Medulla oblongata (tissue), 1 donor: ENCODE measurements around the gene PRAMEF18.
"Not testable (repeated sequence)": the region's sequence is repeated elsewhere in the genome, so short reads cannot be mapped to it uniquely, and the experiment has no call there.

Experiments used
- DNase-seq: peaks from one replicate; pipeline ENCODE4 v3.0.0-alpha.2; 2015; ENCODE audit errors: extremely low spot score

The PRAMEF18 gene, protein sequence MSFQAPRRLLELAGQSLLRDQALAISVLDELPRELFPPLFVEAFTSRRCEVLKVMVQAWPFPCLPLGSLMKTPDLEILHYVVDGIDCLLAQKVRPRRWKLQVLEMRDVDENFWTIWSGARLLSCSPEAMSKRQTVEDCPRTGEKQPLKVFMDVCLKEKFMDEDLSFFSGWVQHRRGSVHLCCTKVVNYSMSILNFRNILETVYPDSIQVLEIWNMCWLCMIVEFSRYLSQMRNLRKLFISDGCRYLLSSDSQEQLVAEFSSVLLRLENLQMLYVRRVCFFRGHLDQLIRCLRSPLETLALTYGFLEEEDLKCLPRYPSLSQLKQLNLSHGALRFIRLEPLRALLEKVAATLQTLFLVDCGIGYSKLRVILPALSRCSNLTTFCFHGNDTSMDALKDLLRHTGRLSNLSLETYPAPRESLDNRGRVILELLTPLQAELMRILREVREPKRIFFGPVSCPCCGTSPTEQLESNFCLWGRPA

DNA sequence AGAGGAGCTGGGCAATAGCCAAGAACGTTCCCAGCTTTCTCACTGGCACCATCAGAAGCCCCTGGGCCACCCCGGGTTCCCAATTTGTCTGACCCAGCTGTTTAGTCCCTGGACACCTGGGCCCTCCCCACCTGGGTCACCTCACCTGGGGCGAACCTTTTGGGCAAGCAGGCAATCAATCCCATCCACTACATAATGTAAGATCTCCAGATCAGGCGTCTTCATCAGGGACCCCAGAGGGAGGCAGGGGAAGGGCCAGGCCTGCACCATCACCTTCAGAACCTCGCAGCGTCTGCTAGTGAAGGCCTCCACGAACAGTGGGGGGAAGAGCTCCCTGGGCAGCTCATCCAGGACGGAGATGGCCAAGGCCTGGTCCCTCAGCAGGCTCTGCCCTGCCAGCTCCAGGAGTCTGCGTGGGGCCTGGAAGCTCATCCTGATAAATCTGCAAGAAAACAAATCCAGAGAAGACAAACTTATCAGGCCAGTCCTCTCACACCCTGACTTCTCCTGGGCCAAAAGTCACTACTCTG lies at the start of gene PRAMEF18:
Gene PRAMEF18, minus strand, starts transcription at position 480 of the 530 bp plus-strand sequence. Its CDS starts 48 bp downstream, at position 432.
- not testable (repeated sequence) for DNase-seq

DNA sequence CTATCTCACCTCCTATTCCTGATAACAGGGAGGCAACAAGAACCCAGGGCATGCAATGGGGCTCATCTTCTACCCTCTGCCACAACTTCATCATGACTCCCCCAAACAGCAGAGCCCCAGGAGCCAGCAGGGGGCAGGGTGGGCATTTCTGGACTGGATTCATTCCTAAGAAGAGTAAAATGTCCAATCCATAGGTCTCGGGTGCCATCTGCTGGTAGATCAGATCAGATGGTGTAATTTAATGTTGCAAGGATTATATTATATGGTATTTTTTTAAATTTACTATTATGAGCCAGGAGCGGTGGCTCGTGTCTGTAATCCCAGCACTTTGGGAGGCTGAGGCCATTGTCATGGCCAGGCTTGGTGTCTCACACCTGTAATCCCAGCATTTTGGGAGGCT lies 39.2 kb upstream of the PRAMEF18 start:
- not testable (repeated sequence) for DNase-seq

DNA sequence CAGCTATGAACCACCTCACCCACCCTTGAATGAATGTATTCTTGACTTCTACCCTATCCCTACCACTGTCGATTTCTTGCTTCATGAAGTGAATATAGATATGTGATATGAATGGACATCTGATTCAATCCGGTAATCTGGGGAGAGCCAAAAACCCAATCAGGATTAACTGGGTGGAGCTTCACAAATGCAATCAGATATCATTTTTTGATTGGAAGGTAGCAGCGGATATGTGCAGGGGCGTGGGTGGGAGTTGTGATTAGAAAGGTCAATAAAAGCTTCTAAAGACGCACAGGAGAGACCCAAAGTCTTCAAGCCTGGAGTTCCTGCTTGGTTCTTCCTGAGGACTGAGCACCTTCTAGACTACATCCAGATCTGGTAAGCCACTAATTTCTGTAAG lies 27.9 kb upstream of the PRAMEF18 start, which contains the start of gene PRAMEF5:
Gene PRAMEF5, plus strand, starts transcription at position 301 of the 400 bp plus-strand sequence. CDS start 5,071 bp downstream, outside the sequence.
- not testable (repeated sequence) for DNase-seq

DNA sequence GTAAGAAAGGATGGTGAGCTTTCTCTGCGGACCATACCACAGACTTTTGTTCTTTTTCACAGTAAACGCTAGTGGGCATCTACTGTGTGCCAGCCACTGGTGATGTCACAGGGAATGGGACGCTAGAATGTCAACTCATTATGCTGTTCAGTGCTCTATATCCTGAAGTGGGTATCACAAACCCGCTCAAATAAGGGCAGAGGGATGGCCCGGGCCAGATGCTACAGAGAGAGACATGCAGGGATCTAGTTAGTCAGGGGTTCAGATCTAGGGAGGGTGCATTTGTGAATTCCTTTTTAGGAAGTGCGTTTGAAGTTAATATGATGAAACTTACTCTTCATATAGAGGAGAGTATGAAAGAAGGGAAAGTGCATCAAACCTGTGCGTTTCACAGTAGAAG lies 21.2 kb upstream of the PRAMEF18 start:
- not testable (repeated sequence) for DNase-seq

DNA sequence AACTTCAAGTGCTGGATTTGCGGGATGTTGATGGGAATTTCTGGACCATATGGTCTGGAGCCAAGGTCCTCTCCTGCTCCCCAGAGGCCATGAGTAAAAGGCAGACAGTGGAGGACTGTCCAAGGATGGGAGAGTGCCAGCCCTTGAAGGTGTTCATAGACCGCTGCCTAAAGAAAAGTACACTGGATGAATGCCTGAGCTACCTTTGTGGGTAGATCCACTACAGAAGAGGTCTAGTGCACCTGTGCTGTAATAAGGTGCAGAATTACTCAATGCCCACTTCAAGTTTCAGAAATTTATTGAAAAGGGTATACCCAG lies 20.6 kb upstream of the PRAMEF18 start:
- DNase-seq, result not testable (repeated sequence)

DNA sequence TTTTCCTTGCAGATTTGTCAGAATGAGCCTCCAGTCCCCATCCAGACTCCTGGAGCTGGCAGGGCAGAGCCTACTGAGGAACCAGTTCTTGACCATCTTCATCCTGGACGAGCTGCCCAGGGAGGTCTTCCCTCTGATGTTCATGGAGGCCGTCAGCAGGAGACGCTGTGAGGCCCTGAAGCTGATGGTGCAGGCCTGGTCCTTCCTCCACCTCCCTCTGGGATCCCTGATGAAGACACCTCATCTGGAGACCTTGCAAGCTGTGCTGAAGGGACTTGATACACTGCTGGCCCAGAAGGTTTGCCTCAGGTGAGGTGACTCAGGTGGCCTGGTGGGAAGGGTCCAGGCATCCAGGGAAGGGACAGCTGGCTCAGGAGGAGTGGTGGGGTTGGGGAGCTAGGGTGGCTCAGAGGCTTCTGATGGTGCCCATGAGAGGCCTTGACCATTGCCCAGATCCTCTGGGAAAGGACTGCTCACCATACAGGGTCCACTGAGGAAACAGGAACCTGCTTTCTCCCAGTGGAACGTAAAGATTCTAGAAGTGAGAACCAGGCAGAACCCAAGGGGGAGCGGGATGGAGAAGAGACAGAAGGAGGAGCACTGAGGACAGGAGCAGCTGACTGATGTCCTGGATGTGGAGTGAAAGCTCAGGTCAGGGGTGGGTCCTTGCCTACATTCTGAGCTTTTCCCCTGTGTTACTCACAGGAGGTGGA lies 20.0 kb upstream of the PRAMEF18 start:
- not testable (repeated sequence) for DNase-seq

DNA sequence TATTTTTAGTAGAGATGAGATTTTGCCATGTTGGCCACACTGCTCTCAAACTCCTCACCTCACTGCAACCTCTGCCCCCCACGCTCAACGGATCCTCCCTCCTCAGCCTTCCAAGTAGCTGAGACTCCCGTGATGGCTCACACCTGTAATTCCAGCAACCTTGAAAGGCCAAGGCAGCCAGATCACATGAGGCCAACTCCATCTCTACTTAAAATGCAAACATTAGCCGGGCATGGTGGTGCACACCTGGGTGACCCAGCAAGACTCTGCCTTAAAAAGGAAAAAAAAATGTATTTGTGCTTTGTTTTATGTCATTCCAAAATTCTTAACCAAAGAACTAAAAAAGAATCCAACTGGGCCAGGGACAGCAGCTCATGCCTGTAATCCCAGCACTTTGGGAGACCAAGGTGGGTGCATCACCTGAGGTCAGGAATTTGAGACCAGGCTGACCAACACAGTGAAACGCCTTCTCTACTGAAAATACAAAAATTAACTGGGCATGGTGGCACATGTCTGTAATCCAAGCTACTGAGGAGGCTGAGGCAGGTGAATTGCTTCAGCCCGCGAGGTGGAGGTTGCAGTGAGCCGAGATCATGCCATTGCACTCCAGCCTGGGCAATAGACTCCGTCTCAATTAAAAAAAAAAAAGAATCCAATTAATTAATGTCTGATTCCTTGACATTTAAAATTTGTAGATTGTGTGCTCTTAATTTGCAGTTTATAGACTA lies 17.7 kb upstream of the PRAMEF18 start:
- not testable (repeated sequence) for DNase-seq

DNA sequence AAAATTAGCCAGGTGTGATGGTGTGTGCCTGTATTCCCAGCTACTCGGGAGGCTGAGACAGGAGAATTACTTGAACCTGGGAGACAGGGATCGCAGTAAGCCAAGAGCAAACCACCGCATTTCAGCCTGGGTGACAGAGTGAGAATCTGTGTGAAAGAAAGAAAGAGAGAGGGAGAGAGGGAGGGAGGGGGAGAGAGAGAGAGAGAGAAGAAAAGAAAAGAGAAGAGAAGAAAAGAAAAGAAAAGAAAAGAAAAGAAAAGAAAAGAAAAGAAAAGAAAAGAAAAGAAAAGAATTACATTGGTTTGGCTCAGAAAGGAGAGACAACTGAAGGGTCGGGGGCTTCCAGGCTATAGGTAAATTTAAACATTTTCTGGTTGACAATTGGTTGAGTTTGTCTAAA lies 13.7 kb upstream of the PRAMEF18 start:
- DNase-seq, result not testable (repeated sequence)

DNA sequence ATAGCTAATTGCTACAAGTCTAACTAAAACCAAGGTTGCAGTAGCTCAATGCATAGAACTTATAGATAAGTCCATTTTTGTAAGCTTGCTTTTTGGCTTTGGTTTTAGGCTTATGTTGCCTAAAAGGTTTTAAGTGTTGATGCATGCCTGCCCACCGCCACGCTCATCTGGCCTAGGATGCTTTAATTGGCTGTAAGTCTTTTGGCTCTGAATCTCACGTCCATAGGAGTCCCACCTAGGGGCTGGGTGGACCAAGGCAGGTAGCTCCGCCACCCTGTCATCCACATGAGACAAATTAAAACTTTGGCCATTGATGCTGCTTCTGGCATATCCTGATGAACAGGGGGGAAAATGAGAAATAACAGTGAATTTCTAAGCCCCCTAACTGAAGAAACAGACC lies 11.6 kb upstream of the PRAMEF18 start:
- not testable (repeated sequence) for DNase-seq

DNA sequence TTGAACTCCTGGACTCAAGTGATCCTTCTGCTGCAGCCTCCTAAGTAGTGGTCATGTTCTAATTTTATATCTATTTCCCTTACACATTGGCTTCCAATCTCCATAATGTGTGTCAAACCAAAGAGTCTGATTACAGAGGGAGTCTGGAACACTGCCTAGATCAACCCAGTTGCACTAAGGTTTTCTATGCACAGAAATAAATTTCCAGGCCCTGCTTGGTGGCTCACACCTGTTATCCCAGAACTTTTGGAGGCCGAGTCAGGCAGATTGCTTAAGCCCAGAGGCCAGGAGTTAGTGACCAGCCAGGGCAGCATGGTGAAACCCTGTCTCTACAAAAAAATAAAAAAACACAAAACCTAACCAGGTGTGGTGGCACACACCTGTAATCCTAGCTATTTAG lies 8.1 kb upstream of the PRAMEF18 start:
- not testable (repeated sequence) for DNase-seq

DNA sequence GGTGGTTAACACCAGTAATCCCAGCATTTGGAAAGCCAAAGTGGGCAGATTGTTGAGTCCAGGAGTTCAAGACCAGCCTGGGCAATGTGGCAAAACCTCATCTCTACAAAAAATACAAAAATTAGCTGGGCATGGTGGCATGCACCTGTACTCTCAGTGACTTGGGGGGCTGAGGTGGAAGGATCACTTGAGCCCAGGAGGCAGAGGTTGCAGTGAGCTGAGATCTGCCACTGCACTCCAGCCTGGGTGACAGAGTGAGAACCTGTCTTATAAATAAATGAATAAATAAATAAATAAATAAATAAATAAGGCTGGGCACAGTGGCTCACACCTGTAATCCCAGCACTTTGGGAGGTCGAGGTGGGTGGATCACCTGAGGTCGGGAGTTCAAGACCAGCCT lies 6.1 kb upstream of the PRAMEF18 start:
- not testable (repeated sequence) for DNase-seq

DNA sequence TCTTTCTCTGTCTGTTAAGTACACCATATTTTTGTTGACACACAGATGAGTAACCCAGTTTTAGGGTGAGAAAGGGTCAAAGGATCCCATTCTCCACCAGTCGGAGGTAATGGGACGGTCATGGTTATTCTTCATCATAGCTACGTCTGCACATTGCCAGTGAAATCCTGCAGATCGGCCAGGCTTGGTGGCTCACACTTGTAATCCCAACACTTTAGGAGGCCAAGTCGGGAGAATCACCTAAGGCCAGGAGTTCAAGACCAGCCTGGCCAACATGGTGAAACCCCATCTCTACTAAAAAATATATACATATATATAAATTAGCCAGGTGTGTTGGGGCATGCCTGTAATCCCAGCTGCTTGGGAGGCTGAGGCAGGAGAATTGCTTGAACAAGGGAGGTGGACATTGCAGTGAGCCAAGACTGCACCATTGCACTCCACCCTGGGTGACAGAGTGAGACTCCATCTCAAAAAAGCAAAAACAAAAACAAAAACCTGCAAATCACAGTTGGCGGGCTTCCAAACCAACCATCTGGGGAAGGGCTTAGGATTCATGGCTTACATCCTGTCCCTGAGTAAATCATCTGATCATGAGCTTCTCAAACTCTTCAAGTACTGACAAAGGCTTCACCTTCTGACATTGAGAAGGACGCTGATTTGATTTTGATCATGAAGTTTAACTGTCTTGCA lies 5.3 kb upstream of the PRAMEF18 start:
- not testable (repeated sequence) for DNase-seq

DNA sequence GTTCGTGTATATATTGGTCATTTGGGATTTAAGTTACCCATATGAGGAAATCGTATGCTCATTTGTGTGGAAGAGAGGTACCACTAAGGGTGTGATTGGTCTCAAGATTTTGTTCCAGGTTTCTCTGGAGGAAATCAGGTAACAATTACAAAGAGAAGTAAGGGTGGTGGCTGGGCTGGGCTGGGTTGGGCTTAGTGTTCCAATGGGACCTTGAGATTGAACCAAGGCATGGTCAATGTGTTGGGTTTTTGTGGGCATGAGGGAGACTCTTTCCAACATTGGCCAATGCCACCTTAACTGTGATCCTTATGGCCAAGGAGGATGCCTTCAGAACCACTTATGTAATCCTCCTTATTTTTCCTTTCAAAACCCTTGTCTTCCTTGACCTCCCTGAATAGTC lies 4.6 kb upstream of the PRAMEF18 start:
- not testable (repeated sequence) for DNase-seq

DNA sequence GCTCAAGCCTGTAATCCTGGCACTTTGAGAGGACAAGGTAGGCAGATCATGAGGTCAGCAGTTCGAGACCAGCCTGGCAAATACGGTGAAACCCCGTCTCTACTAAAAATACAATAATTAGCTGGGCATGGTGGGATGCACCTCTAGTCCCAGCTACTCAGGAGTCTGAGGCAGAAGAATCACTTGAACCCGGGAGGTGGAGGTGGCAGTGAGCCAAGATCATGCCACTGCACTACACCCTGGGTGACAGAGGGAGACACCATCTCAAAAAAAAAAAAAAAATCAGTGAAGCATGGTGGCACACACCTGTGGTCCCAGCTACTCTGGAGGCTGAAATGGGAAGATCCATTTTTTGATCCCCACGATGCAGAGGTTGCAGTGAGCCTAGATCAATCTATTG lies 4.1 kb upstream of the PRAMEF18 start:
- not testable (repeated sequence) for DNase-seq

DNA sequence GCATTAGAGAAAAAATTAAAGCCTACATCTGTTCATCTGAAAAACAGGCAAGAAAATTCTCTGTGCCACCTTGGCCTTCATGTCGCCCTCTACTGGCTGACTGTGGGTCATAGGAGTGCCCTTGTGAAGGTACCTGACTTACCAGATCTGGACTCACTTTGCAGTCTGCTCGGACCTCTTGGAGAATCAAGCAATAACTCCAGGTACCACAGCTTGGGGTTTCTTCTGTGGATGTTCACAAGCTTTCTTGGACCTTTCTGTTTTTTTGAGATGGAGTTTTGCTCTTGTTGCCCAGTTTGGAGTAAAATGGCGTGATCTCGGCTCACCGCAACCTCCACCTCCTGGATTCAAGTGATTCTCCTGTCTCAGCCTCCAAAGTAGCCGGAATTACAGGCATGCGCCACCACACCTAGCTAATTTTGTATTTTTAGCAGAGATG lies 2.4 kb upstream of the PRAMEF18 start:
- no peak for DNase-seq

DNA sequence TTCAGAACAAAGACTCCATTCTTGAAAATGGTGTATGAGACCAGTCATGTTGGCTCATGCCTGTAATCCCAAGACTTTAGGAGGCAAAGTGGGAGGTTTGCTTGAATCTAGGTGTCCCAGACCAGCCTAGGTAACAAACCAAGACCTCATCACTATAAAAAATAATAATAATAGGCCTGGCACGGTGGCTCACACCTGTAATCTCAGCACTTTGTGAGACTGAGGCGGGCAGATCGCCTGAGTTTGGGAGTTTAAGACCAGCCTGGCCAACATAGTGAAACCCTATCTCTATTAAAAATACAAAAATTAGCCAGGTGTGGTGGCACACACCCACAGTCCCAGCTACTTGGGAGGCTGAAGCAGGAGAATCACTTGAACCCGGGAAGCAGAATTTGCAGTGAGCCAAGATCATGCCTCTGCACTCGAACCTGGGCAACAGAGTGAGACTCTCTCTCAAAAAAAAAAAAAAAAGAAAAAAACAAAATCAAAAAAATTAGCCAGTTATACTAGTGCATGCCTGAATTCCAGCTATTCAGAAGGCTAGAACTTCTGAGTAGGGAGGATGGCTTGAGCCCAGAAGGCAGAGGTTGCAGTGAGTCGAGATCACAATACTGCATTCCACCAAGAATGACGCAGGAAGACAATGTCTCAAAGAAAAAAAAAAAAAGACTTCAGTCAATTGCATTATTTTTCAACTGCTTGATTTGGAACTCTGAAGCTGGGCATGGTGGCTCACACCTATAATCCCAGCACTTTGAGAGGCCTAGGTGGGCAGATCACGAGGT lies 1.5 kb upstream of the PRAMEF18 start:
- not testable (repeated sequence) for DNase-seq

DNA sequence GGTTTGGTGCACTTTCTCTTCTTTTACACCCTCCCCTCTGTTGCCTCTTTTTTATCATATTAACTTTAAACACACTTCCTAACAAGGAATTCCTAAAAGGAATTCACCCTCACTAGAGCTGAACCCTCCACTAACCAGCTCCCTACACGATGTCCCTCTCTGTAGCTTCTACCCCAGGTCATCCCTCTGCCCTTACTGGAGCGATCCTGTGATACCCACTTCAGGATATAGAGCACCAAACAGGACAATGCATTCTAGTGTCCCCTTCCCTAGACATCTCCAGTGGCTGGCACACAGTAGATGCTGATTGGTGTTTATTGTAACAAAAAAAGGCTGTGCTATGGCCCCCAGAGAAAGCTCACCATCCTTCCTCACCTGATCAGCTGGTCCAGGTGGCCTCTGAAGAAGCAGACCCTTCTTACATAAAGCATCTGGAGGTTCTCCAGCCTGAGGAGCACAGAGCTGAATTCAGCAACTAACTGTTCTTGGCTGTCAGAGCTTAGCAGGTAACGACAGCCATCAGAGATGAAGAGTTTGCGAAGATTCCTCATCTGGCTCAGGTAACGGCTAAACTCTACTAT lies 1.4 kb downstream of the PRAMEF18 start:
- no peak for DNase-seq

DNA sequence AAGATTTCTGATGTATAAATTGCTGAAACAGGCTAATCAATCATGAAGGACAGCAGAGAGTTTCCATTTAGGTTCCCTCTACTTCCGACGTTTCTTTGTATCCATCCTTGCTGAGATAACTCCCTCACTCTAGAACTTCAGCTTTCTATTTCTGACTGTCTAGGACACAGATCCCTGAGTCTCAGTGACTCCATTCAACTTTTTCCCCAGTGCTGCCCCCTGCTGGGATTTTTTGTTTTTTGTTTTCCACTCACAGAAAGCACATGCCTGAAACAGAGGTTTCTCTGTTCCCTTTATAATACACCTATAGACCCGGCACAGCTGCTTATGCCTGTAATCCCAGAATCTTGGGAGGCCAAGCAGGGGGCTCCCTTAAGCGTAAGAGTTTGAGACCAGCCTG lies 3.2 kb downstream of the PRAMEF18 start:
- DNase-seq, result not testable (repeated sequence)

DNA sequence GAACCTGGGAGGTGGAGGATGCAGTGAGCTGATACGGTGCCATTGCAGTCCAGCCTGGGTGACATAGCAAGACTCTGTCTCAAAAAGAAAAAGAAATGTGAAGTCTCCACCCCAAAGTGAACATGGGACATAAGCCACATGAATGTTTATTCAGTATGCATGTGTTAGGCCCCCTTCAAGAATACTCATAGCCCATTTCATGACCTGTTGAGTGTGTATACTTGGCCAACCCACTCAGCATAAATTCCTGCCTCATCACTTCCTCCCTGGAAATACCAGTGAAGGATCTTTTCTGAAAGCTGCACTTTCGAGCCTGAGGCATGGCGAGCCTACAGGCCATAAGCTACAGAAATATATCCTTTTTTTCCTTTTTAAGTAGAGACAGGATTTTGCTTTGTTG lies 6.8 kb downstream of the PRAMEF18 start:
- DNase-seq, result not testable (repeated sequence)

DNA sequence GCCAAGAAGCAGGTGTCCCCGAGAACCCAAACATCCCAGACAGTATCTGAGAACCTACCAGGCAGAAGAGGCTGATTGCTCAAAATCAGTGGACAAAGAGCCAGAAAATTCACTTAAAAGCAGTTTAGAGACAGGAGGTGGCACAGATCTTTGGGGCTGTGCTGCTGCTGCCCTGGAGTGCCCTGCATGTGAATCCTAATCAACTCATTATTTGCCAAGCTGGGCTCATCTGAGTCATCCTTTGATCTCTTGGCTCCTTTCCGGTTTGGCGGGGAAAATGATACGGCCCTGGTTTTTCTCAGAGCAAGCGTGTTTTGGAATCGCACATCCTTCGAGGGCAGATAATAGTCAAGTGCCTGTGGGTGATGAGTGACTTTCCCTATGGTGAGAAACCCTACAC lies 9.3 kb downstream of the PRAMEF18 start:
- DNase-seq, result not testable (repeated sequence)
